H1 (cell line): Measurements from ENCODE around the gene VEPH1.

Source experiments
- BRCA1 ChIP-seq: IDR thresholded peaks from 2 replicates; pipeline ENCODE4 v1.6.1; 2012; ENCODE audit warnings: low read depth, low read length, improper control_type of control experiment
- CTCF ChIP-seq, 3 experiments: IDR thresholded peaks; 1 replicate in 2 of 3; 2 replicates in 1 of 3; pipeline versions ENCODE4 v1.5.1 to v1.6.1; 2011; ENCODE audit warnings: low read length in 3 of 3, mild to moderate bottlenecking in 3 of 3, inconsistent platforms in 2 of 3, low read depth in 1 of 3, moderate library complexity in 1 of 3; ENCODE audit not compliant: insufficient read depth in 1 of 3; ENCODE audit errors: control extremely low read depth in 1 of 3
- EZH2 ChIP-seq: fragments of 200-600 bp; sonication (generic); IDR thresholded peaks from 2 replicates; pipeline ENCODE4 v1.7.1; 2012; ENCODE audit warnings: low read depth, mild to moderate bottlenecking, moderate library complexity, low read length, inconsistent platforms; ENCODE audit not compliant: severe bottlenecking
- MAFK ChIP-seq: IDR thresholded peaks from 2 replicates; pipeline ENCODE4 v1.6.1; 2012; ENCODE audit warnings: low read depth, mild to moderate bottlenecking, improper control_type of control experiment, low read length
- MAX ChIP-seq: IDR thresholded peaks from 2 replicates; pipeline ENCODE4 v1.6.1; 2012; ENCODE audit warnings: inconsistent platforms
- NRF1 ChIP-seq: IDR thresholded peaks from 2 replicates; pipeline ENCODE4 v1.6.1; 2011; ENCODE audit warnings: mild to moderate bottlenecking, low read depth, low read length, improper control_type of control experiment
- POLR2A ChIP-seq, 2 experiments: IDR thresholded peaks; 1 replicate in 1 of 2; 2 replicates in 1 of 2; pipeline ENCODE4 v1.6.1; 2011; ENCODE audit warnings: low read depth in 2 of 2, low read length in 2 of 2, mild to moderate bottlenecking in 2 of 2; ENCODE audit errors: control extremely low read depth in 1 of 2
- SIN3A ChIP-seq, 2 experiments: IDR thresholded peaks in 1 of 2; conservative IDR thresholded peaks in 1 of 2; 2 replicates each; pipeline ENCODE4 v1.6.1; 2011 to 2012; ENCODE audit warnings: low read length in 2 of 2, improper control_type of control experiment in 1 of 2, low read depth in 1 of 2, mild to moderate bottlenecking in 1 of 2
- YY1 ChIP-seq: IDR thresholded peaks from 2 replicates; pipeline ENCODE4 v1.6.1; 2011; ENCODE audit warnings: low read depth, mild to moderate bottlenecking, low read length
- ZNF274 ChIP-seq: IDR thresholded peaks from 2 replicates; pipeline ENCODE4 v1.7.0; 2012; ENCODE audit warnings: low read length, borderline replicate concordance; ENCODE audit errors: extremely low read depth

GRCh38 chr3:157384491-157384890 is 118.7 kb downstream of the VEPH1 start:
- no peak for TF ChIP-seq EZH2
- TF ChIP-seq ZNF274 = no peak
- TF ChIP-seq MAFK = no peak
- TF ChIP-seq CTCF (IDR thresholded peaks at IDR 0.05; ENCODE audit: control extremely low read depth in 1 of 3, insufficient read depth in 1 of 3, low read depth in 1 of 3, low read length in 3 of 3) = no peak
- no peak for TF ChIP-seq YY1
- no peak for TF ChIP-seq BRCA1
- TF ChIP-seq SIN3A (conservative IDR thresholded peaks at IDR 0.05 in 1 of 2, IDR thresholded peaks at IDR 0.05 in 1 of 2; ENCODE audit: low read depth in 1 of 2, low read length in 2 of 2) = no peak
- no peak for TF ChIP-seq NRF1
- TF ChIP-seq MAX = no peak
- no peak for TF ChIP-seq POLR2A (IDR thresholded peaks at IDR 0.05; ENCODE audit: control extremely low read depth in 1 of 2, low read depth in 2 of 2, low read length in 2 of 2)
